Thyroid gland (tissue), 4 donors: Measurements from ENCODE around the gene HSD17B1.

Experiments
- POLR2A ChIP-seq, 2 donors: fragments of 450-650 bp; IDR thresholded peaks; one replicate each; pipeline ENCODE4 v1.6.1; 2017; ENCODE audit warnings: antibody characterized with exemption in 2 of 2, mild to moderate bottlenecking in 2 of 2, moderate library complexity in 1 of 2
- TF ChIP-seq, protein P1 (sequence below), 6 experiments: fragments of 200-600 bp in 3 of 6; fragments of 450-650 bp in 3 of 6; sonication (generic) in 3 of 6; IDR thresholded peaks; one replicate each; pipeline ENCODE4 v1.5.1; 2016 to 2019; ENCODE audit warnings: antibody characterized with exemption in 6 of 6, mild to moderate bottlenecking in 2 of 6, inconsistent platforms in 1 of 6, moderate library complexity in 1 of 6

DNA sequence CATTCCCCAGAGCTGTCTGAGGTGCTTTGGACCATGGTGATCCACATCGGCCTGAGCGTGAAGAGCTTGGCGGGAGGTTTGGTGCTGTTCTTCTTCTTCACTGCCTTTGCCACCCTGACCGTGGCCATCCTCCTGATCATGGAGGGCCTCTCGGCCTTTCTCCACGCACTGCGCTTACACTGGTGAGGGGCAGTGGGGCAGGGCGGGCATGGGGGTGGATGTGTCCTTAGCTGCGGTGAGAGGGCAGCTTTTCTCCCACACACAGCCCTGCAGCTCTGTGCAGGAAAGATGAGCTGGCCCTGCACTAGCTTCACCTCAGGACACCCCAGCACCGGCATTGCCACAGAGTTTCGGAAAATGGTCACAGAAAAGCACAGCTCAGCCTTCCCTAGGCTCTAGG is 38.4 kb upstream of the HSD17B1 start:
- TF ChIP-seq, protein P1, sequence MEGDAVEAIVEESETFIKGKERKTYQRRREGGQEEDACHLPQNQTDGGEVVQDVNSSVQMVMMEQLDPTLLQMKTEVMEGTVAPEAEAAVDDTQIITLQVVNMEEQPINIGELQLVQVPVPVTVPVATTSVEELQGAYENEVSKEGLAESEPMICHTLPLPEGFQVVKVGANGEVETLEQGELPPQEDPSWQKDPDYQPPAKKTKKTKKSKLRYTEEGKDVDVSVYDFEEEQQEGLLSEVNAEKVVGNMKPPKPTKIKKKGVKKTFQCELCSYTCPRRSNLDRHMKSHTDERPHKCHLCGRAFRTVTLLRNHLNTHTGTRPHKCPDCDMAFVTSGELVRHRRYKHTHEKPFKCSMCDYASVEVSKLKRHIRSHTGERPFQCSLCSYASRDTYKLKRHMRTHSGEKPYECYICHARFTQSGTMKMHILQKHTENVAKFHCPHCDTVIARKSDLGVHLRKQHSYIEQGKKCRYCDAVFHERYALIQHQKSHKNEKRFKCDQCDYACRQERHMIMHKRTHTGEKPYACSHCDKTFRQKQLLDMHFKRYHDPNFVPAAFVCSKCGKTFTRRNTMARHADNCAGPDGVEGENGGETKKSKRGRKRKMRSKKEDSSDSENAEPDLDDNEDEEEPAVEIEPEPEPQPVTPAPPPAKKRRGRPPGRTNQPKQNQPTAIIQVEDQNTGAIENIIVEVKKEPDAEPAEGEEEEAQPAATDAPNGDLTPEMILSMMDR (IDR thresholded peaks at IDR 0.05) = no peak
- TF ChIP-seq POLR2A (IDR thresholded peaks at IDR 0.05) = no peak
